ENCODE data around the gene GRID1.
"Not testable (repeated sequence)": the region's sequence is repeated elsewhere in the genome, so short reads cannot be mapped to it uniquely, and the experiment has no call there.

Gene GRID1

GRCh38 chr10:86076497-86076896, 290.1 kb downstream of the GRID1 start:
- not testable (repeated sequence) for DNase-seq

GRCh38 chr10:86075512-86075911, 291.1 kb downstream of the GRID1 start:
- DNase-seq = no peak

GRCh38 chr10:86074294-86074693, 292.3 kb downstream of the GRID1 start:
- DNase-seq = no peak

GRCh38 chr10:86073199-86073977, 293.2 kb downstream of the GRID1 start:
- no peak for DNase-seq

GRCh38 chr10:86072413-86072812, 294.2 kb downstream of the GRID1 start:
- DNase-seq = no peak

GRCh38 chr10:86071758-86072157, 294.8 kb downstream of the GRID1 start:
- no peak for DNase-seq

GRCh38 chr10:86071145-86071544, 295.4 kb downstream of the GRID1 start:
- DNase-seq = no peak

- DNase-seq = no peak
Observed at GRCh38 chr10:86070278-86070677, 296.3 kb downstream of the GRID1 start.

GRCh38 chr10:86068231-86069054, 298.2 kb downstream of the GRID1 start:
- DNase-seq = no peak

GRCh38 chr10:86067436-86068050, 299.1 kb downstream of the GRID1 start:
- no peak for DNase-seq

- no peak for DNase-seq
Observed at GRCh38 chr10:86066696-86067095, 299.9 kb downstream of the GRID1 start.

- DNase-seq = no peak
Observed at GRCh38 chr10:86065711-86066251, 300.8 kb downstream of the GRID1 start.

GRCh38 chr10:86064931-86065662, 301.5 kb downstream of the GRID1 start:
- DNase-seq = no peak

GRCh38 chr10:86064219-86064618, 302.4 kb downstream of the GRID1 start:
- no peak for DNase-seq

- no peak for DNase-seq
Observed at GRCh38 chr10:86063341-86063740, 303.3 kb downstream of the GRID1 start.

- no peak for DNase-seq
Observed at GRCh38 chr10:86062647-86063145, 303.9 kb downstream of the GRID1 start.

- no peak for DNase-seq
Observed at GRCh38 chr10:86062198-86062550, 304.4 kb downstream of the GRID1 start.

GRCh38 chr10:86061278-86062197, 305.1 kb downstream of the GRID1 start:
- DNase-seq = no peak

- no peak for DNase-seq
Observed at GRCh38 chr10:86060386-86061277, 306.0 kb downstream of the GRID1 start.

- no peak for DNase-seq
Observed at GRCh38 chr10:86059892-86060291, 306.7 kb downstream of the GRID1 start.

Measured in fibroblast of skin of abdomen (primary cell).